DMS153 (cell line): ENCODE data around the gene MAGI2.

Experiments used
- DNase-seq: peaks from one replicate; lab custom pipeline; 2025; lab: John Stamatoyannopoulos, UW

The MAGI2 gene

GRCh38 chr7:78906735-78907134 lies 546.7 kb downstream of the MAGI2 start:
- DNase-seq = no peak

DNA sequence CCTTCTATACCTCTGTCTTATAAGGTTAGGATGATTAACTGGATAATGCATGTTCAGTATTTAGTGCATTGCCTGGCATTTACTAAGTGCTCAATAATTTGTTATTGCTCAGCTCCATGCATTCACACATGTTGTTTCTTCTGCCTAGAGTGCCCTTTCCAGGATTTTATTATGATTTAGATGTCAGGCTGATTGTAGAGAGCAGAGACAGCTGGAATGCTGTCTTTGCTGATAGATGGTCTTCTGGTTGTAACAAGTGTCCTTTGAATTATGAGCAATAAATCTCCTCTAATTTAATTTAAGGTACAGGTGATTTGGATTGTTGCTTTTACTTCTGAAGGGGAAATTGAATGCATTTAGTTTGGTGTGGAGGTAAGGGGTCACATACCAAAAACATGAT lies 548.0 kb downstream of the MAGI2 start:
- no peak for DNase-seq

- no peak for DNase-seq
Measured at GRCh38 chr7:78904983-78905382, 548.5 kb downstream of the MAGI2 start.

DNA sequence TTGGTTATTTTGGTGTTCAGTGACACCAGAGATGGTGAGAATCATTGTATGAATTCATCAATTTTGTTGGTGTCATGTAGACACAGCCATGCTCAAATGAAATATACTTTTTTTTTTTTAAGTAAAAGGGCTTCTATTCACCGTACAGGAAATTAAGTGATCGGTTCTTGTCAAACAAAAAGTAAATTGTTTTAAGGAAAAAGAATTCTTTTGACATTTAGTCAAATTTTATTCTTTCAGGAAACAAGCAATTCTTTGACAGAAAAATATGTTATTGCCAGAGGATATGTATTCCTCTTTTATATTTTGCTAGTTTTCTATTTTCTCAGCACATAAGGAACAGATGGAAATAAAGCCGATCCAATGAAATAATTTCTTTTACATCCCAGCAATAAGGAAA lies 551.9 kb downstream of the MAGI2 start:
- DNase-seq = no peak

DNA sequence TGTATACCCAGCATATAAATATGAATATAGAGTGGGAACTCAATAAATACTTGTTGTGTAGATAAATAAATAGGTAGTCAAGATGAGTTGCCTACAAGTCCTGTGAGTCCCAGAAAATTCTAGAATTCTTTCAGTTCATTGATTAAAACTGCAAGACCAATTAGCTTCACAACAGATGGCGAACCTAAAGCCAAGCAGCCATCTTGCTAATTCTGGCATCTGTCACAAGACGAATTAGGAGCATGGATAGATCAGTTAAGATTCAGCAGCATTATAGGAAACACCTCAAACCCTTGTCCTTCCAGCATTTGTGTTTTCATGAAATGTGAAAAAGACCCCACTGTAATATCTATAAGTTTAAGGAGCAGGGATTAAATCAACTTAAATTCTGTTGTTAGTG lies 552.7 kb downstream of the MAGI2 start:
- no peak for DNase-seq

- DNase-seq = no peak
Measured at GRCh38 chr7:78895393-78895792, 558.1 kb downstream of the MAGI2 start.

- no peak for DNase-seq
Measured at GRCh38 chr7:78879206-78879605, 574.3 kb downstream of the MAGI2 start.

DNA sequence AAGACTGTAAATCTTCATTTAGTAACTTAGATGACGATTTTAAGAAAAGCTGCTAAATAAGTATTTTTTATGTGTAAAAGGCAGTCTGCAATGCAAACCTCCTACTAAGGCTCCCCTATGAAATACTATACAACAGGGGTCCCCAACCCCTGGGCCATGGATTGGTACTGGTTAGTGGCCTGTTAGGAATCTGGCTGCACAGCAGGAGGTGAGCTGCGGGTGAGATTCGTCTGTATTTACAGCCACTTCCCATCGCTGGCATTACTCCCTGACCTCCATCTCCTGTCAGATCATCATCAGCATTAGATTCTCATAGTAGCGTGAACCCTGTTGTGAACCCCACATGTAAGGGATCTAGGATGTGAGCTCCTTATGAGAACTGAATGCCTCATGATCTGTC lies 580.4 kb downstream of the MAGI2 start:
- no peak for DNase-seq

- no peak for DNase-seq
Measured at GRCh38 chr7:78864339-78864738, 589.1 kb downstream of the MAGI2 start.

- DNase-seq = no peak
Measured at GRCh38 chr7:78863281-78863680, 590.2 kb downstream of the MAGI2 start.

GRCh38 chr7:78862411-78862900 lies 591.0 kb downstream of the MAGI2 start:
- no peak for DNase-seq

GRCh38 chr7:78852951-78853350 lies 600.5 kb downstream of the MAGI2 start:
- DNase-seq = no peak

- DNase-seq = no peak
Measured at GRCh38 chr7:78850093-78850740, 603.2 kb downstream of the MAGI2 start.

DNA sequence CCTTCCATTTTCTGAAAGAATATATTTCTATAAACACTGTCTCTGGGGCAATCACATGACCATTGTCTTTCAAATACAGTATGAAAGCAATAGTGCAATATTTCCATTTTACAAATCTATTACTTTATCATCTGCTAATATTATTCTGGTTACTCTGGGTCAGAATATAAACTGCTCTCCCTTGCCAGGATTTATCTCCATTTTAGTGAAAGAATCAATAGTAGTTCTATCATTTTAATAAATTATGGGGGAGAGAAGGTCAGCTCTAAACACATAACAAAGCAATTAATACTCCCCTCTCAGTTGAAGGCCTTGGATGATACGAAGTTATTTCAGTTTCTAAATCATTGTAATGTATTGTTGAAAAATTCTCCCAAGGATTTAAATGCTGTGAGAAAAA lies 608.3 kb downstream of the MAGI2 start:
- DNase-seq = no peak

DNA sequence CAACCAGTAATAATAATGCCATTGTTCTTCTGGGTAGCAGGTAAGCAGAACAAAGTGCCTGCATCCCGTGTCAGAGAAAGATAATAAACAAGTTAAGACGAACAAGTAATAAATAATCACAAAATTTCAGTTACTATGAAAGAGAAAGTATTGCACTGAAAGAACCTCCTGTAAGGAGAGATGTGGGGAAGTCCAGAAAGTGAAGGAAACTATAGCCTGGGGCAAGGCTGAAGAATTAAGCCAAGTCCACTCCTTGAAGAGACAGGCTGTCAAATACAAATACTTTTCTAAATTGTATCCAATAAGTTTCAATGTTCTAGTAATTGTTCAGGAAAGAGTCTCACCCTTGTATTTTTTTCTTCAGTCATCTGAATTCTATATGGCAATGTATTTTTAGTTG lies 611.4 kb downstream of the MAGI2 start:
- no peak for DNase-seq

DNA sequence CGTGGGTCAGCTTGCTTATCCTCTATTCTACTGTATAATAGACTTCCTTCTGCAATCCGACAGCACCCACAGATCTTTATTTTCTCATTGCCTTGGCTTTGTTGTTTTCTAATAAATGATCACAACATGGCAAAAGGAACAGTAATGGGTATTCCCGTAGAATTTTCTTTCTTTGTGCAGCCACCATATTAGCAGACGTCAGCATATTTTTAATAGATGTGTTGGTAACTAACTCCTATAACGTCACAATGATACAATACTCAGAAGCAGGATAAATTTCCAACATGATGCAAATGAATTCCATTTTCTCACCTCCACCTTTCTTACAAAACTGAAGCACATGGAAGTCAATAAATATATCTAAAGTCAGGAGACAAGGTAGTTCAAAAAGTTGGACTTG lies 617.6 kb downstream of the MAGI2 start:
- no peak for DNase-seq

GRCh38 chr7:78828317-78828716 lies 625.1 kb downstream of the MAGI2 start:
- no peak for DNase-seq

GRCh38 chr7:78803501-78804127 lies 649.9 kb downstream of the MAGI2 start:
- DNase-seq = no peak

- no peak for DNase-seq
Measured at GRCh38 chr7:78794101-78794500, 659.4 kb downstream of the MAGI2 start.

DNA sequence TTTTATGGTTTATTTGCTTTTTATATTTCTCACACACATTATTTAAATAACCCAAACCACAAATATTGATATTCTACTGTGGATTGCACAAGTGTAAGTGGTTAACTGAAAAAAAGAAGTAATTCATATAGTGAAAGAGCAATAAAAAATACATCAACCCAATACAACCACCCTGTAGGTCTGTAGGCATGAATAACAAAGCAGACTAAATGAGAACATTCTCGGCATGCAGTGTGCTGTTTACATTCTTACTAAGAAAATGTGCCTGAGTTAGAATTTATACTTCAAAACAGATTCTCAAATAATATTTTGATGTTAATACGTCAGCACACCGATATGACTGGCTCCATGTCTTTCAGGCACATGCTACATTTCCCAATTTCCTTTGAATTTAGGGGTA lies 660.8 kb downstream of the MAGI2 start:
- DNase-seq = no peak

DNA sequence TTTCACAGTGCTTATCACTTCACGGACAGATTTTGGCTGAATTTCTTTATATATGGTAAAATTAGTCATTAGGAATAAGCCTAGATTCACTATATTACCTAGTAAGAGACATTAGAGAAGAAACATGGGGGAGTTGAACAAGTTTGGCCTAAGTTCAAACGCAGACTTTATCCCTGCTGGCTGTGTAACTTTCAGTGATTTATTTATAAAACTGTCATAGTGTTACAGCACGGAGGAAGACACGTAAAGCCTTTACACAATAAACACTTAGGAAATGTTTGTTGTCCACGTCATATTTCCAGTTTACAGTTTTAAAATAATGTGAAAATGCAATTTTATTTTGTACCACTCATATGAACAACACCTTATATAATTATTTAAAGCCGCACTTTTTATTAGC lies 661.5 kb downstream of the MAGI2 start:
- DNase-seq = no peak

- no peak for DNase-seq
Measured at GRCh38 chr7:78788464-78788863, 665.0 kb downstream of the MAGI2 start.

GRCh38 chr7:78787854-78788253 lies 665.6 kb downstream of the MAGI2 start:
- no peak for DNase-seq

DNA sequence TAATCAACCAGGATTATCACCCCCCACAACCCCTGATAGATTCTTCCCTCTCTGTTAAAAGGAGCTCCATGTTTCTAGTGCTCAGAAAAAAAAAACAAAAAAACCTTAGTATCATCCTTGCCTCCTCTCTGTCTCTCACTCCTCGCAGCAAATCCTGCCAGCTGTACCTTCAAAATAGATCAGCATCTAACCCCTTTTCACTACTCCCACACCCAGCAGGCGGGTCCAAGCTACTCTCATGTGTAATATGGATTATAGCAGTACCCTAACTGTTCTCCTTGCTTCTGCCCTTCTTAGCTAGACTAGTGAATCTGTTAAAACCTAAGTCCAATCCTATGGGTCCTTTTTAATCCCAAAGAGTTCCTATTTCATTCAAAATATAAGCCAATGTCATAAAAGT lies 667.4 kb downstream of the MAGI2 start:
- no peak for DNase-seq
